Nephron progenitor cell (in vitro differentiated cells): Measurements from ENCODE around the gene HEPH.
"Not testable (repeated sequence)": the region's sequence is repeated elsewhere in the genome, so short reads cannot be mapped to it uniquely, and the experiment has no call there.

Source experiments
- DNase-seq: peaks from one replicate; pipeline ENCODE4 v3.0.0; 2021
- H3K27ac Mint-ChIP-seq: 2 replicates; pipeline ENCODE4 v1.8.0; 2021; ENCODE audit warnings: mild to moderate bottlenecking, moderate library complexity, mixed read lengths
- H3K27me3 Mint-ChIP-seq: 2 replicates; pipeline ENCODE4 v1.8.0; 2021; ENCODE audit warnings: mild to moderate bottlenecking, low read depth, mixed read lengths; ENCODE audit not compliant: poor library complexity
- H3K36me3 Mint-ChIP-seq: 2 replicates; pipeline ENCODE4 v1.8.0; 2021; ENCODE audit warnings: low read depth, mixed read lengths
- H3K4me1 Mint-ChIP-seq: 2 replicates; pipeline ENCODE4 v1.8.0; 2021; ENCODE audit warnings: mixed read lengths
- H3K4me3 Mint-ChIP-seq: 2 replicates; pipeline ENCODE4 v1.8.0; 2021; ENCODE audit warnings: mild to moderate bottlenecking, moderate library complexity, mixed read lengths
- H3K9me3 Mint-ChIP-seq: 2 replicates; pipeline ENCODE4 v1.8.0; 2021; ENCODE audit warnings: mild to moderate bottlenecking, moderate library complexity, mixed read lengths
- TF ChIP-seq, protein P1 (sequence below): fragments of 200-600 bp; sonication (generic); IDR thresholded peaks from 2 replicates; pipeline ENCODE4 v1.5.0; 2021; ENCODE audit warnings: antibody characterized with exemption

The HEPH gene

DNA sequence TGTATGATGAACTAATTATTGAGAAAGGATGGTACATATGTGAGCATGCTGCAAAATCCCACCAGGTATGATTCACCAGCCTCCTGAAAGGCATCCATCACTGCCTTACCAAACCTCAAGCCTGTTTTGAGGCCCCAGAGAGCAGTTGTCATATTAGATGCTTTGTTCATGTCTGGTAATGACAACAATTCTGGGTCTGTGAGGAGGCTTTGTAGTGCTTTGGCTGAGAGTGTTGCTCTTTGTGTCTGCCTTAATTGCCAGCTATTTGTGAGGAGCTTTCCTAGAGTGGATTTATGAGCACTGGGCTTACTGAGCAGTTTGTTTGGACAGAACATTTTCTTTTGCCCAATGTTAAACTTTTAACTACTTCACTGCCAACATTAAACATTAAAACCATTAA, 69.2 kb downstream of the HEPH start:
- no peak for DNase-seq
- H3K27me3 Mint-ChIP-seq = peaks cover 3% of the 10 kb centered on the region
- peaks cover 59% of the 10 kb centered on the region for H3K36me3 Mint-ChIP-seq
- no peaks in the 10 kb centered on the region for H3K4me1 Mint-ChIP-seq
- no peak overlapping the region for H3K4me3 Mint-ChIP-seq
- no peak overlapping the region for H3K27ac Mint-ChIP-seq
- TF ChIP-seq, protein P1, sequence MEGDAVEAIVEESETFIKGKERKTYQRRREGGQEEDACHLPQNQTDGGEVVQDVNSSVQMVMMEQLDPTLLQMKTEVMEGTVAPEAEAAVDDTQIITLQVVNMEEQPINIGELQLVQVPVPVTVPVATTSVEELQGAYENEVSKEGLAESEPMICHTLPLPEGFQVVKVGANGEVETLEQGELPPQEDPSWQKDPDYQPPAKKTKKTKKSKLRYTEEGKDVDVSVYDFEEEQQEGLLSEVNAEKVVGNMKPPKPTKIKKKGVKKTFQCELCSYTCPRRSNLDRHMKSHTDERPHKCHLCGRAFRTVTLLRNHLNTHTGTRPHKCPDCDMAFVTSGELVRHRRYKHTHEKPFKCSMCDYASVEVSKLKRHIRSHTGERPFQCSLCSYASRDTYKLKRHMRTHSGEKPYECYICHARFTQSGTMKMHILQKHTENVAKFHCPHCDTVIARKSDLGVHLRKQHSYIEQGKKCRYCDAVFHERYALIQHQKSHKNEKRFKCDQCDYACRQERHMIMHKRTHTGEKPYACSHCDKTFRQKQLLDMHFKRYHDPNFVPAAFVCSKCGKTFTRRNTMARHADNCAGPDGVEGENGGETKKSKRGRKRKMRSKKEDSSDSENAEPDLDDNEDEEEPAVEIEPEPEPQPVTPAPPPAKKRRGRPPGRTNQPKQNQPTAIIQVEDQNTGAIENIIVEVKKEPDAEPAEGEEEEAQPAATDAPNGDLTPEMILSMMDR = no peak
- H3K9me3 Mint-ChIP-seq = peaks cover 58% of the 10 kb centered on the region

DNA sequence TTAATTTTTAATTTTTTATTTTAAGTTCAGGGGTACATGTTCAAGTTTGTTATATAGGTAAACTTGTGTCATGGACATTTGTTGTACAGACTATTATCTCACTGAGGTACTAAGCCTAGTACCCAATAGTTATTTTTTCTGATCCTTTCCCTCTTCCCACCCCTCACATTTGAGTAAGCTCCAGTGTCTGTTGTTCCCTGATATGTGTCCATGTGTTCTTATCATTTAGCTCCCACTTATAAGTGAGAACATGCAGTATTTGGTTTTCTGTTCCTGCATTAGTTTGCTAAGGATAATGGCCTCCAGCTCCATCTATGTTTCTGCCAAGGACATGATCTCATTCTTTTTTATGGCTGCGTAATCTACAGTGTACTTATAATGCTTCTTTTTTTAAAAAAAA, 69.9 kb downstream of the HEPH start:
- not testable (repeated sequence) for H3K4me1 Mint-ChIP-seq, DNase-seq, H3K27ac Mint-ChIP-seq, H3K27me3 Mint-ChIP-seq, H3K4me3 Mint-ChIP-seq
- H3K36me3 Mint-ChIP-seq = peaks cover 59% of the 10 kb centered on the region
- H3K9me3 Mint-ChIP-seq = peaks cover 58% of the 10 kb centered on the region

DNA sequence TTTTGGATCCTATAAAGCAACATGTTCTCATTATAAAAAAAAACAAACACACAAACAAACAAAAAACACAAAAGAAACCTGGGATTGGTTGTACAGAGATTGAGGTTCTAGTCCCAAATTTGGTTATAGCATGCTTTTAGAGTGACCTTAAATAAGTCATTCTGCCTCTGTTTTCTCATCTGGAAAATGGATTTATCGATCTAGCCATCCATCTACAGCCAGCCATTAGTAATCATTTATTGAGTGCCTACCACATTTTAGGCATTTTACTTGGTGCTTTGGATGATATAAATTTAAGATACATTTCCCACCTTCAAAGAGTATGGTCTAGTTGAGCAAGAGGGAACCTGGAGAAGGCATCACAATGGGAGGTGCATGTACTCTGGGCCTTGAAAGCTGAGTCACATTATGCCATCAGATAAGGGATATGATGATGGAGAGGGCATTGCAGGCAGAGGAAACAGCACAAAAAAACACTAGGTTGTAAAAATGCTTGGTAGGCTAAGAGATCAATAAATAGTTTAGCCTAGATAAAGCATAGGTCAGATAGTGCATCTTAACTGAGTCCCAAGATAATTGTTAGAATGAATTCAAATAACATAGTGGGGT, 91.4 kb downstream of the HEPH start:
- Mint-ChIP-seq H3K9me3 (peaks cover 39% of the 10 kb centered on the region), H3K27me3 (peaks cover 3% of the 10 kb centered on the region), H3K4me3 (no peak overlapping the region), H3K27ac (no peak overlapping the region), H3K4me1 (no peaks in the 10 kb centered on the region), H3K36me3 (peaks cover 62% of the 10 kb centered on the region)
- DNase-seq = no peak
- TF ChIP-seq, protein P1 = no peak

DNA sequence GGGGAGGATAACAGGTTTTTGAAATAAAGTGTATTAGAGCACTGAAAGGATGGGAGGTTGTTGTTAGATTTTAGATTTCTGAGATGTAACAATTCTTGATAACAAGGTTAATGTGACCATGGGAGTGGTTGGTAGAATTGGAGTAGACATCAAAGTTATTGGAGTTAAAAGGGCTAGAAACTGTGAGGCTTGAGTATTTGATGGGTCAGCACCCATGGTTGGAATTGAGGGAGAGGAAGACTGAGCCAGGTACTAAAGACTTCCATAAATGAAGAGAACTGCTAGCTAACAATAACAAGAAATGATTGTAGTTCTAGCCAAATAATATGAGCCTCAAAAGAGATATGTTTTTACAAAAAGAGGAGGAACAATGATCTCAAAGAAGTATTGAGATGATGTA, 98.8 kb downstream of the HEPH start:
- H3K27me3 Mint-ChIP-seq = peaks cover 3% of the 10 kb centered on the region
- no peak for DNase-seq
- peaks cover 81% of the 10 kb centered on the region for H3K36me3 Mint-ChIP-seq
- peaks cover 35% of the 10 kb centered on the region for H3K9me3 Mint-ChIP-seq
- H3K4me3 Mint-ChIP-seq = no peak overlapping the region
- TF ChIP-seq, protein P1 = no peak
- no peaks in the 10 kb centered on the region for H3K4me1 Mint-ChIP-seq
- no peak overlapping the region for H3K27ac Mint-ChIP-seq
